NCI-H2081 treated with DMSO at 0.1 percent for 48 hours (cell line): ENCODE data around the gene GRAMD4.
"Not testable (repeated sequence)": the region's sequence is repeated elsewhere in the genome, so short reads cannot be mapped to it uniquely, and the experiment has no call there.

Experiments
- DNase-seq: peaks from one replicate; lab custom pipeline; 2025; lab: John Stamatoyannopoulos, UW

The GRAMD4 gene

GRCh38 chr22:46619240-46619829 lies 851 bp upstream of the GRAMD4 start:
- DNase-seq: no peak

GRCh38 chr22:46620588-46621242 lies 529 bp downstream of the GRAMD4 start:
- DNase-seq: no peak

GRCh38 chr22:46621243-46621930 lies 1.2 kb downstream of the GRAMD4 start:
- DNase-seq: not testable (repeated sequence)

- DNase-seq: no peak
Observed at GRCh38 chr22:46622081-46622521, 1.9 kb downstream of the GRAMD4 start.

- DNase-seq: no peak
Observed at GRCh38 chr22:46625113-46625842, 5.1 kb downstream of the GRAMD4 start.

GRCh38 chr22:46625843-46626349 lies 5.7 kb downstream of the GRAMD4 start:
- no peak for DNase-seq

GRCh38 chr22:46626356-46626755 lies 6.2 kb downstream of the GRAMD4 start:
- DNase-seq: no peak

GRCh38 chr22:46626911-46627805 lies 7.0 kb downstream of the GRAMD4 start:
- no peak for DNase-seq

GRCh38 chr22:46627806-46628482 lies 7.8 kb downstream of the GRAMD4 start:
- DNase-seq: no peak

- DNase-seq: no peak
Observed at GRCh38 chr22:46628756-46629155, 8.6 kb downstream of the GRAMD4 start.

GRCh38 chr22:46629291-46629690 lies 9.1 kb downstream of the GRAMD4 start:
- no peak for DNase-seq

- no peak for DNase-seq
Observed at GRCh38 chr22:46631113-46631512, 10.9 kb downstream of the GRAMD4 start.

- DNase-seq: no peak
Observed at GRCh38 chr22:46632646-46633249, 12.6 kb downstream of the GRAMD4 start.

GRCh38 chr22:46633334-46633890 lies 13.2 kb downstream of the GRAMD4 start:
- no peak for DNase-seq

- DNase-seq: no peak
Observed at GRCh38 chr22:46634011-46634699, 14.0 kb downstream of the GRAMD4 start.

- not testable (repeated sequence) for DNase-seq
Observed at GRCh38 chr22:46634973-46635685, 14.9 kb downstream of the GRAMD4 start.

- DNase-seq: no peak
Observed at GRCh38 chr22:46635756-46636155, 15.6 kb downstream of the GRAMD4 start.

GRCh38 chr22:46636221-46637002 lies 16.2 kb downstream of the GRAMD4 start:
- DNase-seq: no peak
